Esophagus squamous epithelium (tissue), 4 donors: ENCODE measurements around the gene GPC5.

Experiments used
- CTCF ChIP-seq, 6 experiments: fragments of 450-650 bp in 4 of 6; fragments of 200-600 bp in 2 of 6; sonication (generic) in 2 of 6; IDR thresholded peaks; one replicate each; pipeline ENCODE4 v1.5.1; 2016 to 2019; ENCODE audit warnings: antibody characterized with exemption in 6 of 6, mild to moderate bottlenecking in 4 of 6, moderate library complexity in 4 of 6
- POLR2A ChIP-seq, 4 donors: fragments of 450-650 bp; IDR thresholded peaks; one replicate each; pipeline ENCODE4 v1.6.1; 2017; ENCODE audit warnings: antibody characterized with exemption in 4 of 4, mild to moderate bottlenecking in 4 of 4, moderate library complexity in 3 of 4

GRCh38 chr13:92807353-92807752, 1408.9 kb downstream of the GPC5 start:
- no peak for TF ChIP-seq CTCF (IDR thresholded peaks at IDR 0.05)
- no peak for TF ChIP-seq POLR2A (IDR thresholded peaks at IDR 0.05)
